Gastroesophageal sphincter (tissue), 4 donors: ENCODE results near the gene CDH11. TPM values are rescaled to one million over a fixed set of nuclear protein-coding genes. Genes with fewer than 3 reads are reported as not detected.

Source experiments
- ATAC-seq: fragments of 150-250 bp; one replicate; pipeline ENCODE4 v1.9.1; 2016; ENCODE audit warnings: mild to moderate bottlenecking, moderate library complexity
- H3K27ac ChIP-seq, 4 donors: fragments of 200-600 bp; sonication (generic) in 3 of 4; 1 replicate in 3 of 4; 2 replicates in 1 of 4; pipeline ENCODE4 v1.5.1; 2016 to 2019
- H3K27me3 ChIP-seq: fragments of 200-600 bp; sonication (generic); one replicate; pipeline ENCODE4 v1.5.1; 2019
- H3K36me3 ChIP-seq, 2 donors: fragments of 200-600 bp; sonication (generic); one replicate each; pipeline ENCODE4 v1.5.1; 2019; ENCODE audit warnings: control low read depth in 1 of 2
- H3K4me1 ChIP-seq, 3 donors: fragments of 200-600 bp; sonication (generic); 1 replicate in 2 of 3; 2 replicates in 1 of 3; pipeline ENCODE4 v1.5.1; 2016 to 2019; ENCODE audit warnings: control low read depth in 2 of 3
- H3K4me3 ChIP-seq, 2 donors: fragments of 200-600 bp; sonication (generic); one replicate each; pipeline ENCODE4 v1.5.1; 2019; ENCODE audit warnings: mild to moderate bottlenecking in 1 of 2, moderate library complexity in 1 of 2
- H3K9me3 ChIP-seq, 3 donors: fragments of 200-600 bp; sonication (generic); one replicate each; pipeline ENCODE4 v1.5.1; 2017 to 2019; ENCODE audit warnings: control low read depth in 2 of 3
- EP300 ChIP-seq: sonication (generic); formaldehyde crosslinking; IDR thresholded peaks from one replicate; pipeline ENCODE4 v1.6.1; 2017; ENCODE audit warnings: antibody characterized with exemption, mild to moderate bottlenecking
- POLR2A ChIP-seq, 2 donors: fragments of 450-650 bp; IDR thresholded peaks; one replicate each; pipeline ENCODE4 v1.6.1; 2017; ENCODE audit warnings: antibody characterized with exemption in 2 of 2, mild to moderate bottlenecking in 2 of 2, moderate library complexity in 1 of 2
- POLR2AphosphoS5 ChIP-seq: sonication (generic); formaldehyde crosslinking; IDR thresholded peaks from one replicate; pipeline ENCODE4 v1.6.1; 2017; ENCODE audit warnings: antibody characterized with exemption
- WGBS, 2 donors: methylation state at CpG; one replicate each; pipeline ENCODE4 v1.1.5; 2018; ENCODE audit warnings: low coverage in 1 of 2; 5-methylcytosine and 5-hydroxymethylcytosine counted together
- total RNA-seq, 4 donors: library from RNA; depleted of rRNA; stranded (reverse); fragments of >200 nt; gene quantifications; one replicate each; pipeline ENCODE4 v1.1.0, GENCODE V29; 2016
- TF ChIP-seq, protein P1 (sequence below), 4 experiments: fragments of 200-600 bp in 2 of 4; fragments of 450-650 bp in 2 of 4; sonication (generic) in 1 of 4; IDR thresholded peaks; one replicate each; pipeline ENCODE4 v1.5.1; 2017 to 2019; ENCODE audit warnings: antibody characterized with exemption in 4 of 4, mild to moderate bottlenecking in 2 of 4, moderate library complexity in 2 of 4

The CDH11 gene
- total RNA-seq, 4 donors from 2014 or later: 37.4 to 78.9 (median 62.8) TPM

DNA sequence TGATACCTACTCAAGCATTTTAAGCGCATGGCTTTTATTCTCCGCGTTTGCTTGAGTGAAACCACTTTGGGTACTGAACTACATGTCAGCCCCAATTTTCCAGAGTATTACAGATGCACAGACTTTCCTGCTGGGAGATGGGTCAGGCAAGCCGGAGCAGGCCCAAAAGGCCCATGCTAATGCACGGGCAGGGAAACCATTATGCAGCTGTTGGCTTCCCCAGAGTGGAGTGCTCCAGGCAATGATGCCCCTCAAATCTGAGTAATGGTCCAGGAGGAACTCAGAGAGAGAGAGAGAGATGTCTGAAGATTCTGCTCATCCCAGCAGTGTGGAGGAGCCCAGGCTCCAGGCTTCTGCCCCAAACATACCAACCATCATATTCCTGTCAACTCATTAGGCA lies 80.2 kb downstream of the CDH11 start:
- TF ChIP-seq, protein P1, sequence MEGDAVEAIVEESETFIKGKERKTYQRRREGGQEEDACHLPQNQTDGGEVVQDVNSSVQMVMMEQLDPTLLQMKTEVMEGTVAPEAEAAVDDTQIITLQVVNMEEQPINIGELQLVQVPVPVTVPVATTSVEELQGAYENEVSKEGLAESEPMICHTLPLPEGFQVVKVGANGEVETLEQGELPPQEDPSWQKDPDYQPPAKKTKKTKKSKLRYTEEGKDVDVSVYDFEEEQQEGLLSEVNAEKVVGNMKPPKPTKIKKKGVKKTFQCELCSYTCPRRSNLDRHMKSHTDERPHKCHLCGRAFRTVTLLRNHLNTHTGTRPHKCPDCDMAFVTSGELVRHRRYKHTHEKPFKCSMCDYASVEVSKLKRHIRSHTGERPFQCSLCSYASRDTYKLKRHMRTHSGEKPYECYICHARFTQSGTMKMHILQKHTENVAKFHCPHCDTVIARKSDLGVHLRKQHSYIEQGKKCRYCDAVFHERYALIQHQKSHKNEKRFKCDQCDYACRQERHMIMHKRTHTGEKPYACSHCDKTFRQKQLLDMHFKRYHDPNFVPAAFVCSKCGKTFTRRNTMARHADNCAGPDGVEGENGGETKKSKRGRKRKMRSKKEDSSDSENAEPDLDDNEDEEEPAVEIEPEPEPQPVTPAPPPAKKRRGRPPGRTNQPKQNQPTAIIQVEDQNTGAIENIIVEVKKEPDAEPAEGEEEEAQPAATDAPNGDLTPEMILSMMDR (IDR thresholded peaks at IDR 0.05): no peak
- no peak for TF ChIP-seq EP300
- no peak for TF ChIP-seq POLR2A (IDR thresholded peaks at IDR 0.05)
- TF ChIP-seq POLR2AphosphoS5: no peak
- Histone ChIP-seq H3K27me3 (no peaks in the 10 kb centered on the region), H3K27ac (no peak overlapping the region), H3K9me3 (no peaks in the 10 kb centered on the region), H3K4me3 (no peak overlapping the region), H3K36me3 (peaks cover 0 to 29% of the 10 kb centered on the region in 2 donors), H3K4me1 (peaks cover 0 to 4% (median 0%) of the 10 kb centered on the region in 3 donors)
- ATAC-seq: no peak
- 92 to 97% methylated on average over 3 to 5 of the region's 5 CpGs for WGBS, 2 donors

DNA sequence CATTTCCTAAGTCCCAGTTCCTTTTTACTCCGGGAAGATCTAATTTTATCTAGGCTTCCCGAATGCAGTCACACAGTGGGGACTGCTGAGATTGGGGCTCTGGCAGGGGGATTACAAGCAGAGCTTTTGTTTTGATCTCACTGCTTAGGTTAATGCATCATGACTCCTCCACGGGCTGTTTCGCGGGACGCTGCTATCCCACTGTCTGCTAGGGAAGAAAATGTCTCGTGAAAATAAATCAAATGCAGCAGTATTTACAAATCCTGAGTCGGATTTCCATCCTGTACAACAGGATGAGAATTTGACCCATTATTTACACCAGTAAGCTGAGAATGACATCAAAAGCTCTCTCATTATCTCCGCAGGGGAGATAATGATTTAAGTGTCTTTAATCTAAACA lies 83.8 kb downstream of the CDH11 start:
- H3K4me1 ChIP-seq: peaks cover 0 to 4% (median 0%) of the 10 kb centered on the region in 3 donors
- 19 to 32% methylated on average over 7 to 8 of the region's 9 CpGs for WGBS, 2 donors
- no peaks in the 10 kb centered on the region for H3K9me3 ChIP-seq
- no peak overlapping the region for H3K4me3 ChIP-seq
- H3K27ac ChIP-seq: no peak overlapping the region
- no peak for TF ChIP-seq EP300
- TF ChIP-seq, protein P1 (IDR thresholded peaks at IDR 0.05): no peak
- no peak for TF ChIP-seq POLR2A (IDR thresholded peaks at IDR 0.05)
- no peak for TF ChIP-seq POLR2AphosphoS5
- H3K36me3 ChIP-seq: peaks cover 0 to 13% of the 10 kb centered on the region in 2 donors
- no peaks in the 10 kb centered on the region for H3K27me3 ChIP-seq
- no peak for ATAC-seq

DNA sequence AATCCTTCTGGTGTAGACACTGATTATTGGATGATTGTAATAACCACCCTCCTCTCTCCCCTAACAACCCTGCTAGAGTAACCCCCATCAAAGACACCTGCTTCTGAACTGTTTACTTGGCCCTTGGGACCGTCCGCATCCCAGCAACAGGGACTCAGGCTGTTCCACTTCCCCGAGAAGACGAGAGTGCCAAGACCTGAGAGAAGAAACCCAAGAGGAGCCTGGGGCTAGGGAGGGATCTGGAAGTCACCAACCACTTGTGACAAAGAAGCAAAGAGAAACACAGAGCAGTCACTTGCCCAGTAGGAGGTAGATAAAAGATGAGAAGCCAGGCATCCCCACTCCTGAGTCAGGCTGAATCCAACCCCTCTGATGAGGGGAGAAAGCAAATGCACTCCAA lies 84.3 kb downstream of the CDH11 start:
- no peaks in the 10 kb centered on the region for H3K27me3 ChIP-seq
- WGBS, 2 donors: 100% methylated on average over 1 of the region's 4 CpGs; no CpG with 5 or more reads in 1 of the 2 donors
- peaks cover 0 to 11% of the 10 kb centered on the region in 2 donors for H3K36me3 ChIP-seq
- H3K9me3 ChIP-seq: no peaks in the 10 kb centered on the region
- H3K27ac ChIP-seq: no peak overlapping the region
- H3K4me1 ChIP-seq: peaks cover 0 to 4% (median 4%) of the 10 kb centered on the region in 3 donors
- ATAC-seq: no peak
- TF ChIP-seq, protein P1 (IDR thresholded peaks at IDR 0.05): no peak
- TF ChIP-seq EP300 (no peak), POLR2AphosphoS5 (no peak), POLR2A (IDR thresholded peaks at IDR 0.05) (no peak)
- no peak overlapping the region for H3K4me3 ChIP-seq

DNA sequence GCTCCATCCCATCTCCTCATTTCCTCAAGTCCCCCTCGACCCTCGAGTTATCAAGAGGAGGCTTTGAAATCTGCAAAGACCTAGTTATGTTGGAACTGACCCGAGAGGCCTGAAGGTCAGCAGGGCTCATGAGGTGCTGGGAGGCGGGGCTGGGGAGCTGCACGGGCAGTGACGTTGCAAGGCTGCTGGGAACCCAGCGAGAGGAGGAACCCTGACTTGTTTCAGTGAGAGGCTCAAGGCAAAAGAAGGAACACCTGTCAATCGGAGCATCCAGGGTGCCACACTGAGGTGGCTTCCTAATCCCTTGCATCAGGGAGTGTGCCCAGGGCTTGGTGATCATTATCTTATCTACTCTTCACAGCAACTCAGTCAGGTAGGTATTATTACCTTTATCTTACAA lies 86.9 kb downstream of the CDH11 start:
- Histone ChIP-seq H3K27me3 (no peaks in the 10 kb centered on the region), H3K9me3 (no peaks in the 10 kb centered on the region), H3K36me3 (no peaks in the 10 kb centered on the region), H3K4me1 (peaks cover 0 to 9% (median 4%) of the 10 kb centered on the region in 3 donors), H3K4me3 (no peak overlapping the region), H3K27ac (no peak overlapping the region)
- 67 to 100% methylated on average over 1 of the region's 8 CpGs for WGBS, 2 donors
- ATAC-seq: no peak
- TF ChIP-seq, protein P1 (IDR thresholded peaks at IDR 0.05): no peak
- TF ChIP-seq POLR2AphosphoS5 (no peak), POLR2A (IDR thresholded peaks at IDR 0.05) (no peak), EP300 (no peak)

GRCh38 chr16:65032387-65032786 lies 89.5 kb downstream of the CDH11 start:
- Histone ChIP-seq H3K36me3 (no peaks in the 10 kb centered on the region), H3K27ac (no peak overlapping the region), H3K27me3 (no peaks in the 10 kb centered on the region), H3K4me1 (peaks cover 0 to 9% (median 0%) of the 10 kb centered on the region in 3 donors), H3K9me3 (no peaks in the 10 kb centered on the region), H3K4me3 (no peak overlapping the region)
- ATAC-seq: no peak
- 36 to 60% methylated on average over 1 of the region's 2 CpGs for WGBS, 2 donors
- TF ChIP-seq EP300: no peak
